Tibial nerve (tissue), 4 donors: ENCODE data around the gene CACNA1I.

Experiments used
- EP300 ChIP-seq, 2 donors: sonication (generic); formaldehyde crosslinking; IDR thresholded peaks; one replicate each; pipeline ENCODE4 v1.6.1; 2017; ENCODE audit warnings: antibody characterized with exemption in 2 of 2, mild to moderate bottlenecking in 1 of 2
- POLR2A ChIP-seq, 2 donors: fragments of 450-650 bp; IDR thresholded peaks; one replicate each; pipeline ENCODE4 v1.6.1; 2017; ENCODE audit warnings: antibody characterized with exemption in 2 of 2, mild to moderate bottlenecking in 2 of 2, moderate library complexity in 2 of 2
- TF ChIP-seq, protein P1 (sequence below), 5 experiments: fragments of 200-600 bp in 3 of 5; fragments of 450-650 bp in 2 of 5; sonication (generic) in 3 of 5; IDR thresholded peaks; one replicate each; pipeline ENCODE4 v1.5.1; 2016 to 2019; ENCODE audit warnings: antibody characterized with exemption in 5 of 5, mild to moderate bottlenecking in 3 of 5, moderate library complexity in 2 of 5

DNA sequence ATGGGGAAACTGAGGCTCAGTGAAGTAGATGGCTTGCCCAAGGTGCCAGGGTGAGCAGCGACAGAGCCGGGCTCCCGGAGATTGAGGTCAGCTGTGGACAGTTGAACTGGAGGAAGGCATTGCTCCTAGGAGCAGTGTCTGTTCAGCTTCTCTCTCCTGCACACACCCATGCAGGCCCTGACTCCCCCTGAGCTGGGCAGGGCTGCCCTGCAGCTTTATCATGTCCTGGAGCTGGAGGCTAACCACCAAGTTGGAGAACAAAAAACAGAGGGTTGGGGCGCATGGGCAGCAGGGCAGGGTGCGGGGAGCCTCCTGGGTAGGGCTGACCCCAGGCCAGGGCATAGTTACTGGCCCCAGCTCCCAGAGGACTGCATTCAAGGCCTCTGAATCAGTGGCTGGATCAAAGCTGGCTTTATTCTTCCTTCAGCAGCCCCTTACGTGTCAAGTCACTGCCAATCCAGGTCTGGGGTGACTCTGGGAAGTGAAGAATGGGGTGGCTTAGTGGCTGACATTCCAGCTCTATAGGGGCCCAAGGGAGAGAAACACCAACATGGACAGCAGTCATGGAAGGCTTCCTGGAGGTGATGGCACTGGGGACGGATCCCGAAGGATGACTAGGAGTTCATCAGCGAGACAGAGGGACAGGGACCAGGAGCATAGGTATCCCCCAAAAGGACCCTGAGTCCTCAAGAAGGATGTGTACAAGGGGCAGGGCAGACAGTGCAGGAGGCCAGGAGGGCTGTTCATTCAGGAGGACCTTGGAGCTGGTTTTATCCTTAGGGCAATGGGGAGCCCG, 83.8 kb downstream of the CACNA1I start:
- TF ChIP-seq, protein P1, sequence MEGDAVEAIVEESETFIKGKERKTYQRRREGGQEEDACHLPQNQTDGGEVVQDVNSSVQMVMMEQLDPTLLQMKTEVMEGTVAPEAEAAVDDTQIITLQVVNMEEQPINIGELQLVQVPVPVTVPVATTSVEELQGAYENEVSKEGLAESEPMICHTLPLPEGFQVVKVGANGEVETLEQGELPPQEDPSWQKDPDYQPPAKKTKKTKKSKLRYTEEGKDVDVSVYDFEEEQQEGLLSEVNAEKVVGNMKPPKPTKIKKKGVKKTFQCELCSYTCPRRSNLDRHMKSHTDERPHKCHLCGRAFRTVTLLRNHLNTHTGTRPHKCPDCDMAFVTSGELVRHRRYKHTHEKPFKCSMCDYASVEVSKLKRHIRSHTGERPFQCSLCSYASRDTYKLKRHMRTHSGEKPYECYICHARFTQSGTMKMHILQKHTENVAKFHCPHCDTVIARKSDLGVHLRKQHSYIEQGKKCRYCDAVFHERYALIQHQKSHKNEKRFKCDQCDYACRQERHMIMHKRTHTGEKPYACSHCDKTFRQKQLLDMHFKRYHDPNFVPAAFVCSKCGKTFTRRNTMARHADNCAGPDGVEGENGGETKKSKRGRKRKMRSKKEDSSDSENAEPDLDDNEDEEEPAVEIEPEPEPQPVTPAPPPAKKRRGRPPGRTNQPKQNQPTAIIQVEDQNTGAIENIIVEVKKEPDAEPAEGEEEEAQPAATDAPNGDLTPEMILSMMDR (IDR thresholded peaks at IDR 0.05), result no peak
- TF ChIP-seq POLR2A (IDR thresholded peaks at IDR 0.05), result no peak
- no peak for TF ChIP-seq EP300 (IDR thresholded peaks at IDR 0.05)
